ENCODE measurements around the gene ABCB11. TPM values are rescaled to one million over a fixed set of nuclear protein-coding genes. Genes with fewer than 3 reads are reported as not detected.

Gene ABCB11
- total RNA-seq, 1 experiment from 2014 or later: not detected

GRCh38 chr2:169010633-169011460 is 20.3 kb downstream of the ABCB11 start:
- H3K4me3 ChIP-seq: no peak overlapping the region
- H3K27me3 ChIP-seq (replicated peaks): no peaks in the 10 kb centered on the region
- no peaks in the 10 kb centered on the region for H3K9me3 ChIP-seq (replicated peaks)
- H3K36me3 ChIP-seq: no peaks in the 10 kb centered on the region
- peaks cover 35% of the 10 kb centered on the region for H3K4me1 ChIP-seq (replicated peaks)
- peak overlapping the region; percentile 81 for H3K27ac ChIP-seq
- DNase-seq (ENCODE audit: low read depth in 1 of 2, low spot score in 2 of 2): peak in 1 of 2 experiments; percentile 32

GRCh38 chr2:169009865-169010579 is 21.1 kb downstream of the ABCB11 start:
- Histone ChIP-seq H3K27me3 (replicated peaks) (no peaks in the 10 kb centered on the region), H3K27ac (no peak overlapping the region), H3K9me3 (replicated peaks) (no peaks in the 10 kb centered on the region), H3K36me3 (no peaks in the 10 kb centered on the region), H3K4me1 (replicated peaks) (peaks cover 35% of the 10 kb centered on the region), H3K4me3 (no peak overlapping the region)
- no peak for DNase-seq (ENCODE audit: low read depth in 1 of 2, low spot score in 2 of 2)

GRCh38 chr2:169007941-169008340 is 23.2 kb downstream of the ABCB11 start:
- Histone ChIP-seq H3K4me3 (no peak overlapping the region), H3K27me3 (replicated peaks) (no peaks in the 10 kb centered on the region), H3K27ac (no peak overlapping the region), H3K36me3 (no peaks in the 10 kb centered on the region), H3K9me3 (replicated peaks) (no peaks in the 10 kb centered on the region), H3K4me1 (replicated peaks) (peaks cover 28% of the 10 kb centered on the region)
- no peak for DNase-seq (ENCODE audit: low read depth in 1 of 2, low spot score in 2 of 2)

GRCh38 chr2:169007356-169007755 is 23.8 kb downstream of the ABCB11 start:
- H3K4me3 ChIP-seq: no peak overlapping the region
- DNase-seq (ENCODE audit: low read depth in 1 of 2, low spot score in 2 of 2): no peak
- H3K36me3 ChIP-seq: no peaks in the 10 kb centered on the region
- H3K9me3 ChIP-seq (replicated peaks): no peaks in the 10 kb centered on the region
- no peak overlapping the region for H3K27ac ChIP-seq
- H3K4me1 ChIP-seq (replicated peaks): peaks cover 22% of the 10 kb centered on the region
- H3K27me3 ChIP-seq (replicated peaks): no peaks in the 10 kb centered on the region

GRCh38 chr2:169006665-169007064 is 24.5 kb downstream of the ABCB11 start:
- H3K4me1 ChIP-seq (replicated peaks): peaks cover 17% of the 10 kb centered on the region
- no peak overlapping the region for H3K4me3 ChIP-seq
- H3K36me3 ChIP-seq: no peaks in the 10 kb centered on the region
- no peak for DNase-seq (ENCODE audit: low read depth in 1 of 2, low spot score in 2 of 2)
- no peaks in the 10 kb centered on the region for H3K27me3 ChIP-seq (replicated peaks)
- no peaks in the 10 kb centered on the region for H3K9me3 ChIP-seq (replicated peaks)
- no peak overlapping the region for H3K27ac ChIP-seq

- H3K27me3 ChIP-seq (replicated peaks): no peaks in the 10 kb centered on the region
- H3K9me3 ChIP-seq (replicated peaks): no peaks in the 10 kb centered on the region
- no peak overlapping the region for H3K4me3 ChIP-seq
- no peak overlapping the region for H3K27ac ChIP-seq
- H3K36me3 ChIP-seq: no peaks in the 10 kb centered on the region
- DNase-seq (ENCODE audit: low read depth in 1 of 2, low spot score in 2 of 2): no peak
- H3K4me1 ChIP-seq (replicated peaks): peaks cover 17% of the 10 kb centered on the region
Observed at GRCh38 chr2:169005994-169006393, 25.1 kb downstream of the ABCB11 start.

- Histone ChIP-seq H3K9me3 (replicated peaks) (no peaks in the 10 kb centered on the region), H3K4me3 (no peak overlapping the region), H3K27me3 (replicated peaks) (no peaks in the 10 kb centered on the region), H3K27ac (no peak overlapping the region), H3K36me3 (no peaks in the 10 kb centered on the region), H3K4me1 (replicated peaks) (peaks cover 11% of the 10 kb centered on the region)
- DNase-seq (ENCODE audit: low read depth in 1 of 2, low spot score in 2 of 2): no peak
Observed at GRCh38 chr2:169005080-169005598, 26.0 kb downstream of the ABCB11 start.

- no peak for DNase-seq (ENCODE audit: low read depth in 1 of 2, low spot score in 2 of 2)
- Histone ChIP-seq H3K36me3 (no peaks in the 10 kb centered on the region), H3K27ac (no peak overlapping the region), H3K4me1 (replicated peaks) (peaks cover 11% of the 10 kb centered on the region), H3K27me3 (replicated peaks) (no peaks in the 10 kb centered on the region), H3K9me3 (replicated peaks) (no peaks in the 10 kb centered on the region), H3K4me3 (no peak overlapping the region)
Observed at GRCh38 chr2:169002161-169002738, 28.9 kb downstream of the ABCB11 start.

- Histone ChIP-seq H3K9me3 (replicated peaks) (no peaks in the 10 kb centered on the region), H3K27me3 (replicated peaks) (no peaks in the 10 kb centered on the region), H3K36me3 (no peaks in the 10 kb centered on the region), H3K27ac (peak overlapping the region; percentile 21), H3K4me1 (replicated peaks) (peaks cover 11% of the 10 kb centered on the region), H3K4me3 (no peak overlapping the region)
- peak in 1 of 2 experiments; percentile 18 for DNase-seq (ENCODE audit: low read depth in 1 of 2, low spot score in 2 of 2)
Observed at GRCh38 chr2:169001116-169001815, 29.9 kb downstream of the ABCB11 start.

- Histone ChIP-seq H3K27me3 (replicated peaks) (no peaks in the 10 kb centered on the region), H3K4me3 (no peak overlapping the region), H3K36me3 (no peaks in the 10 kb centered on the region), H3K9me3 (replicated peaks) (no peaks in the 10 kb centered on the region), H3K27ac (no peak overlapping the region), H3K4me1 (replicated peaks) (peaks cover 11% of the 10 kb centered on the region)
- DNase-seq (ENCODE audit: low read depth in 1 of 2, low spot score in 2 of 2): no peak
Observed at GRCh38 chr2:168999668-169000213, 31.4 kb downstream of the ABCB11 start.

- no peak for DNase-seq (ENCODE audit: low read depth in 1 of 2, low spot score in 2 of 2)
- no peak overlapping the region for H3K4me3 ChIP-seq
- H3K27me3 ChIP-seq (replicated peaks): no peaks in the 10 kb centered on the region
- H3K27ac ChIP-seq: no peak overlapping the region
- no peaks in the 10 kb centered on the region for H3K9me3 ChIP-seq (replicated peaks)
- no peaks in the 10 kb centered on the region for H3K36me3 ChIP-seq
- peaks cover 11% of the 10 kb centered on the region for H3K4me1 ChIP-seq (replicated peaks)
Observed at GRCh38 chr2:168998609-168999211, 32.4 kb downstream of the ABCB11 start.

GRCh38 chr2:168997794-168998193 is 33.3 kb downstream of the ABCB11 start:
- no peak overlapping the region for H3K4me3 ChIP-seq
- peaks cover 11% of the 10 kb centered on the region for H3K4me1 ChIP-seq (replicated peaks)
- H3K9me3 ChIP-seq (replicated peaks): no peaks in the 10 kb centered on the region
- H3K27me3 ChIP-seq (replicated peaks): no peaks in the 10 kb centered on the region
- H3K36me3 ChIP-seq: no peaks in the 10 kb centered on the region
- DNase-seq (ENCODE audit: low read depth in 1 of 2, low spot score in 2 of 2): no peak
- no peak overlapping the region for H3K27ac ChIP-seq

GRCh38 chr2:168997118-168997521 is 34.0 kb downstream of the ABCB11 start:
- no peaks in the 10 kb centered on the region for H3K36me3 ChIP-seq
- DNase-seq (ENCODE audit: low read depth in 1 of 2, low spot score in 2 of 2): no peak
- no peak overlapping the region for H3K27ac ChIP-seq
- no peaks in the 10 kb centered on the region for H3K27me3 ChIP-seq (replicated peaks)
- H3K9me3 ChIP-seq (replicated peaks): no peaks in the 10 kb centered on the region
- no peak overlapping the region for H3K4me3 ChIP-seq
- peaks cover 11% of the 10 kb centered on the region for H3K4me1 ChIP-seq (replicated peaks)

Measured in SJSA1 (cell line).